Measurements from ENCODE around the gene CHST9.

GRCh38 chr18:27062802-27063201 is 122.3 kb downstream of the CHST9 start:
- TF ChIP-seq EZH2 (IDR thresholded peaks at IDR 0.05; ENCODE audit: borderline replicate concordance) (no peak), CTCF (IDR thresholded peaks at IDR 0.05; ENCODE audit: poor library complexity) (no peak)

Data from hepatocyte (in vitro differentiated cells).